GM20000 (cell line): Measurements from ENCODE around the gene LRRC7.

Source experiments
- DNase-seq: peaks from one replicate; pipeline ENCODE4 v3.0.0; 2012; ENCODE audit warnings: low spot score
- CTCF ChIP-seq: IDR thresholded peaks from 2 replicates; pipeline ENCODE4 v1.5.1; 2012; ENCODE audit warnings: mild to moderate bottlenecking, control low read depth; ENCODE audit errors: extremely low read depth, missing control alignments

Gene LRRC7

DNA sequence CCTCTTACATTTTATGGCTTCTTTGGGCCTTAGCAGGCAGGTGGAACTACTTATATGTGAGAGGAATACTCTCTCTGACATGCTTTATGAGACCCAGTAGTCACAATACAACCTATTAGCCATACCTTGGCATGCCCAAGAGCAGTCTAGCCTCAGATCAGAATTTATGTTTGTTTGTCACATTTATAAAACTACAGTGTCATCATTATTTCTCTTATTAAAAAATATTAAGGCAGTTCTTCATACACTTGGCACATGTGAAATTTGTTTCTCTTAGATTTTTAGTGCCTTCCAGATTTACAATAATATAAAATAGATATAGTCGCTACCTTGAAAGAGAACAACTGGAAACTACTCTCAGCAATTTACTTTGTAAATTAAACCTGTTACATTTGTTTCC is 519.2 kb downstream of the LRRC7 start:
- no peak for DNase-seq
- TF ChIP-seq CTCF = no peak

- no peak for TF ChIP-seq CTCF
- DNase-seq = no peak
Measured at GRCh38 chr1:70090141-70090540, 522.4 kb downstream of the LRRC7 start.

GRCh38 chr1:70090875-70091274 is 523.2 kb downstream of the LRRC7 start:
- DNase-seq = no peak

GRCh38 chr1:70091811-70092210 is 524.1 kb downstream of the LRRC7 start:
- no peak for DNase-seq
- TF ChIP-seq CTCF = no peak

More at GRCh38 chr1:70090875-70091274, 523.2 kb downstream of the LRRC7 start:
- TF ChIP-seq CTCF = no peak

DNA sequence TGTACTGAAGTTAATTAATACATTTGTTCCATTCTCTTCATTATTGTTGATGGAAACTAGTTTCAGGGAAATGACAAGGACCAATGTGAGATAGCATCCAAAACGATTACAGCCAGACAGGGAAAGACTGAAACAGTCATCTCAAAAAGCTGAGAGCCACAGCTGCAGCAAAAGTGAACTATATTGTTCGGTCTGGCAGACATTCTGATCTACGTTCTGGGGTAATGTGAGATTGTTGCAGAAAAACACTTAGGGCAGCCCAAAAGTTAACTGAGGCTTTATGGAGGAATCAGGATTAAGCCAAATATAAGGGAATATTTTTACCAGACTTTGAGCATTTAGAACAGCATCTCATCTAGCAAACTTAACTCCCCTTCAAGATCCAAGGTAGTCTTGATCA is 524.8 kb downstream of the LRRC7 start:
- no peak for DNase-seq

DNA sequence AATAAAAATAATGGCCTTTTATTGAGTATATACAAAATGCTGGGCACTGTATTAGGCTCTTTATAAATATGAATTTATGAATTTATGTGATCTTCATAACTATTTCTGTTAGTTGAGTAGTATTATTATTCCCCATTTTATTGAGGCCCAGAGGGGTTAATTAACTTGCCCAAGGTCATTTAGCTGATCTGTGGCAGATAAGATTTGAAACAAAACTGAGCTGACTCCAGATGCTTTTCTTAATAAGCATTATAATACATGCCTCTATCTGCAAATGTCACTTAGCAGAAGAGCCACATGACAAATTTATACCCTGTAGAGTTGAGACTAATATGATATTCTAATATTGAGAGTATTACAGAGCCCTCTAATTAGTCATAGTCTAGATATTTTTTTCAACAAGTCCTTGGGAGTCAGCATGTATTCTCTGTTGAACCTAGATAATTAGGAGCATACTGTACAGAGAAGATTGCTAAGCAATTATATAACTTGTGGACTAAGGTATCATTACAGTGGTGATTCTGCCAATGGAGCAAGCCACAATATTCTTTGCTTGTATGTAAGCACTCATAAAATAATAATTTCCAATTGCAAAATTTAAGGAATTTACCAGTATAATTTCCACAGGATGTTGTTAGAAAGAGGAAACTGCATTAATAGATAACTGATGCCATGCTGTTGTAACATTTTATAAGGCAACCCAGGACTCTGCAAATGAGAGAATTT is 525.7 kb downstream of the LRRC7 start:
- no peak for TF ChIP-seq CTCF
- no peak for DNase-seq

More for the DNA sequence above, 524.8 kb downstream of the LRRC7 start:
- no peak for TF ChIP-seq CTCF

DNA sequence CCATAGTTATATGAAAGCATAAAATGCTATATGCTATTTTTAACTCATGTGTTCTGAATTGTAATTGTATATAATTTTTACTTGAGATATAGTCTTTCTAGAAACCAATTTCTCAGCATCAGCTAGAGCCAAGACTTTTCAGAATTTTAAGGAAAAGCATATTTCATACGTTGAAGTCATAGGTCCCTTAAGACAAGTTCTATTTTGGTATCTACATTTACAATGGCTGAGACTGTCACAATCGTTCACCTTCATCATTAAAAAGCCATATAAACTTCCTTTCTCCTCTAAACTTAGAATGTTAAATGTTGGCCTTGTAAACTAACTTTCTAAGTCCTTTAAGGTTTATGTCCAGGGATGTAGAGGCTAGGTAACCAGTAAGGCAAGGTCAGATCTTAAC is 533.5 kb downstream of the LRRC7 start:
- no peak for TF ChIP-seq CTCF
- DNase-seq = no peak
